OCI-LY7 (cell line): ENCODE results near the gene CACNA1B. TPM values are rescaled to one million over a fixed set of nuclear protein-coding genes. Genes with fewer than 3 reads are reported as not detected.

Source experiments
- BruUV-seq: library from RNA; stranded (reverse); fragments of 400-500 nt; replicated peaks from 2 replicates; lab custom pipeline; 2021; lab: Mats Ljungman, UMichigan
- CTCF ChIA-PET: fragments of 300-600 bp; sonication (Branson Sonifier 250); formaldehyde crosslinking; loops from one replicate; lab custom pipeline; 2022; ENCODE audit warnings: antibody characterized with exemption; ENCODE audit not compliant: unreplicated experiment; lab: Charles Lee
- POLR2A ChIA-PET: fragments of 300-600 bp; sonication (Branson Sonifier 250); formaldehyde crosslinking; loops from one replicate; lab custom pipeline; 2022; ENCODE audit warnings: antibody characterized with exemption; lab: Charles Lee
- DNase-seq: peaks from one replicate; pipeline ENCODE4 v3.0.0-alpha.2; 2015; ENCODE audit warnings: low spot score
- H2AFZ ChIP-seq: fragments of 200-600 bp; sonication (generic), shearing (Covaris generic); 2 replicates; pipeline ENCODE4 v1.6.1; 2014; ENCODE audit warnings: mild to moderate bottlenecking, antibody characterized with exemption, low read length, moderate library complexity
- H3K27ac ChIP-seq: fragments of 200-600 bp; sonication (generic); 2 replicates; pipeline ENCODE4 v1.5.1; 2014; ENCODE audit warnings: mixed run types, low read depth, mild to moderate bottlenecking, moderate library complexity, low read length, inconsistent platforms; ENCODE audit not compliant: poor library complexity, severe bottlenecking
- H3K36me3 ChIP-seq: fragments of 200-600 bp; sonication (generic); 2 replicates; pipeline ENCODE4 v1.6.1; 2014; ENCODE audit warnings: mild to moderate bottlenecking, antibody characterized with exemption, low read length, moderate library complexity, mixed read lengths; ENCODE audit not compliant: insufficient read depth
- H3K4me1 ChIP-seq: fragments of 200-600 bp; sonication (generic); 2 replicates; pipeline ENCODE4 v1.5.1; 2014; ENCODE audit warnings: mild to moderate bottlenecking, low read length; ENCODE audit not compliant: insufficient read depth, poor library complexity, severe bottlenecking
- H3K4me2 ChIP-seq: fragments of 200-600 bp; sonication (generic); 2 replicates; pipeline ENCODE4 v1.6.1; 2014; ENCODE audit warnings: mild to moderate bottlenecking, low read length
- H3K4me3 ChIP-seq: fragments of 200-600 bp; sonication (generic); 2 replicates; pipeline ENCODE4 v1.5.1; 2014; ENCODE audit warnings: mild to moderate bottlenecking, low read depth, low read length; ENCODE audit not compliant: poor library complexity, severe bottlenecking
- H3K79me2 ChIP-seq: fragments of 200-600 bp; sonication (generic); 2 replicates; pipeline ENCODE4 v1.6.1; 2016; ENCODE audit warnings: low read depth, mild to moderate bottlenecking, low read length, moderate library complexity, mixed read lengths; ENCODE audit not compliant: insufficient read depth
- H3K9me2 ChIP-seq: fragments of 200-600 bp; sonication (generic); 2 replicates; pipeline ENCODE4 v1.6.1; 2016; ENCODE audit warnings: mild to moderate bottlenecking, low read length, mixed read lengths; ENCODE audit not compliant: insufficient read depth
- H3K9me3 ChIP-seq: fragments of 200-600 bp; sonication (generic); 2 replicates; pipeline ENCODE4 v1.6.1; 2014; ENCODE audit warnings: mild to moderate bottlenecking, mixed run types, low read length, mixed read lengths
- H4K20me1 ChIP-seq: fragments of 200-600 bp; sonication (generic); 2 replicates; pipeline ENCODE4 v1.6.1; 2014; ENCODE audit warnings: mild to moderate bottlenecking, antibody characterized with exemption, low read length, moderate library complexity, mixed read lengths; ENCODE audit not compliant: insufficient read depth
- EZH2phosphoT487 ChIP-seq: fragments of 200-600 bp; sonication (generic); IDR thresholded peaks from 2 replicates; pipeline ENCODE4 v1.6.1; 2018; ENCODE audit warnings: low read depth, borderline replicate concordance, mild to moderate bottlenecking, mixed run types, antibody characterized with exemption, low read length, moderate library complexity, mixed read lengths
- intact Hi-C: fragments of 100-400 bp; cut with micrococcal nuclease; formaldehyde crosslinking; loops from one replicate; pipeline ENCODE4 v1.10.0; 2022; ENCODE audit not compliant: unreplicated experiment
- total RNA-seq, 2 experiments: library from RNA; depleted of rRNA in 1 of 2; stranded (reverse); fragments of >200 nt in 1 of 2; shearing (Covaris generic) in 1 of 2; gene quantifications; 2 replicates each; pipeline ENCODE4 v1.2.3, GENCODE V29; 2014 to 2022
- TF ChIP-seq, protein P1 (sequence below): fragments of 200-600 bp; sonication (generic); conservative IDR thresholded peaks from 2 replicates; pipeline ENCODE4 v1.5.1; 2014; ENCODE audit warnings: mild to moderate bottlenecking, antibody characterized with exemption, low read length, moderate library complexity, mixed read lengths

CACNA1B gene
- total RNA-seq, 2 experiments from 2014 or later: not detected

DNA sequence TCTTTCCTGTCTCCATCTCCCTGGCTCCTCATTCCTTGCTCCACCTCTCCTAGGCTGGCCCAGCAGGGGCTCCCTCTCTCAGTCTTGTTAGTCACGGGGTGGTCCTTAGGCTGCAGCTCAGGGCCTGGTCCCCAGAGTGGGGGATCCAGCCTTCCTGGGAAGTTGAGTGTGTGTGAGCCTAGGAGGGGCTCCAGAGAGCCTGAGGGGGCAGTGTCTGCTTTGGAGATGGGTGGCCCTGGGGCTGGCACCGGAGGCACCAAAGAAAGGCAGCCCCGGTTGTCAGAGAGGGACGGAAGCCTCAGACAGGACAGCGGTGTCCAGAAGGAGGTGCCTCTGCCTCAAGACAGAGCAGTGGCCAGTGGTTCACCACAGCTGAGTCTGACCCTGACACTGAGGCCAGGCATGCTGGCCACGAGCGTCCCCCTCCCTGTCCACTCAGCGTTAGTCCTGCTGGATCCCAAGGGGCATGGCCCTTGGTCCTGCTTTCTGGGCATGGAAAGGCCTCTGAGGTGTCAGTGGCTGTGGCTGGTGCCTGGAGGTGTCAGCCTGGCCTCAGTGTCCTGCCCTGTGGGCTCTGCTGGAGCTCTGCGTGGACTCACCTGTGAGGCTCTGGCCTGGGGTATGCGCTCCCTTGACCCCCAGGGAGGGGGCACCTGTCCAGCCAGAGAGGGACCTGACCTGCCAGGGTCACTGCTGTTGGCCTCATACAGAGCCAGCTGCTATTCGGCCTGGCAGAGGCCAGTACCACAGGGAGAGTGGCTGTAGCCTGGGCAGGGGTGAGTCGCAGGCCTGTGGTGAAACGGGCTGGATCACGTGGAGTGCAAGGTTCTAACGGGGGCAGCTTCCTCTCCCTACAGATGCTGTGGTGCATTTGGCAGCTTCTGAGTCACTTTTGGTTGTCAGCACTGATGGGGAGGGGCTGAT lies 130.6 kb downstream of the CACNA1B start:
- no peak overlapping the region for H2AFZ ChIP-seq
- no peaks in the 10 kb centered on the region for H3K9me3 ChIP-seq
- no peak overlapping the region for H3K4me2 ChIP-seq
- no TSS peak for BruUV-seq
- H4K20me1 ChIP-seq: no peaks in the 10 kb centered on the region
- ChIA-PET POLR2A (no interaction called here), CTCF (no interaction called here)
- no peak for TF ChIP-seq EZH2phosphoT487
- TF ChIP-seq, protein P1, sequence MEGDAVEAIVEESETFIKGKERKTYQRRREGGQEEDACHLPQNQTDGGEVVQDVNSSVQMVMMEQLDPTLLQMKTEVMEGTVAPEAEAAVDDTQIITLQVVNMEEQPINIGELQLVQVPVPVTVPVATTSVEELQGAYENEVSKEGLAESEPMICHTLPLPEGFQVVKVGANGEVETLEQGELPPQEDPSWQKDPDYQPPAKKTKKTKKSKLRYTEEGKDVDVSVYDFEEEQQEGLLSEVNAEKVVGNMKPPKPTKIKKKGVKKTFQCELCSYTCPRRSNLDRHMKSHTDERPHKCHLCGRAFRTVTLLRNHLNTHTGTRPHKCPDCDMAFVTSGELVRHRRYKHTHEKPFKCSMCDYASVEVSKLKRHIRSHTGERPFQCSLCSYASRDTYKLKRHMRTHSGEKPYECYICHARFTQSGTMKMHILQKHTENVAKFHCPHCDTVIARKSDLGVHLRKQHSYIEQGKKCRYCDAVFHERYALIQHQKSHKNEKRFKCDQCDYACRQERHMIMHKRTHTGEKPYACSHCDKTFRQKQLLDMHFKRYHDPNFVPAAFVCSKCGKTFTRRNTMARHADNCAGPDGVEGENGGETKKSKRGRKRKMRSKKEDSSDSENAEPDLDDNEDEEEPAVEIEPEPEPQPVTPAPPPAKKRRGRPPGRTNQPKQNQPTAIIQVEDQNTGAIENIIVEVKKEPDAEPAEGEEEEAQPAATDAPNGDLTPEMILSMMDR: no peak
- no peak overlapping the region for H3K4me3 ChIP-seq
- DNase-seq: no peak
- H3K9me2 ChIP-seq: no peaks in the 10 kb centered on the region
- intact Hi-C loops: no loop called here
- no peaks in the 10 kb centered on the region for H3K4me1 ChIP-seq
- H3K27ac ChIP-seq: no peak overlapping the region
- no peaks in the 10 kb centered on the region for H3K79me2 ChIP-seq
- no peaks in the 10 kb centered on the region for H3K36me3 ChIP-seq

DNA sequence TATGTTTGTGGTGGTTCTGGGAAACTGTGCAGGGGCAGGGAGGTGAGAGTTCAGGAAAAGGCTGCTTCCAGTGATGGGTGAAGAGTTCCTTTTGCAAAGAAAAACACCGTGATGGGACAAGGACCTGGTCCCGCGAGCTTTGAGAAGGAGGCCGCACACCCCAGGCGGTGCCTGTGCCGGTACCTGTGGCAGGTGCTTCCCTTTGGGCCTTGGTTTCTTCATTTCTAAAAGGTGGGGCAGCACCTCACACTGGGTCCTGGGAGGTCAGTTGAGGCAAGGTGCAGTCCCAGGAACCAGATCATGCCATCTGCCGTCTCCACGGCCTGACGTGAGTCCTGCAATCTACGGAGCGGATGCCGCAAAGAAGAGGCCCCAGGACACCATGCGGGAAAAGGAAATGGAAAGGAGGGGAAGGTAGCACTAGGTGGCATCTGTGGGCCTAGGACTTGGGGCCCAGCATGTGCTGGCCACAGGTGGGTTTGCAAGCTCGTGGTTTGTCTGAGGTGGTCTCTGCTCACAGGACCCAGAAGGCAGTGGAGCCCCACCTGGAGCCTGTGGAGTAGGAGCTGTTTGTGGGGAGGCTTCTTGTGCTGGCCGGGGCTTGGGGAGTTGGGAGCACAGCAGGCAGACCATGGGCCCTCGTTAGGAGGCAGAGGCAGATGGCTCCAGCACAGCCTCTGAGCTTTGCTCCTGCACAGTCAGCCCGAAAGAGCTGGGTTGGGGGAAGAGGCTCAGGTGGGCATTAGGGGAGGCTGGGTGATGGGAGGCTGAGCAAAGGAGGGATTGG lies 131.6 kb downstream of the CACNA1B start:
- no peak for DNase-seq
- no TSS peak for BruUV-seq
- Histone ChIP-seq H3K27ac (no peak overlapping the region), H4K20me1 (no peaks in the 10 kb centered on the region), H3K36me3 (no peaks in the 10 kb centered on the region), H3K4me2 (no peak overlapping the region), H3K79me2 (no peaks in the 10 kb centered on the region), H3K9me3 (no peaks in the 10 kb centered on the region), H2AFZ (no peak overlapping the region), H3K4me3 (no peak overlapping the region), H3K9me2 (no peaks in the 10 kb centered on the region), H3K4me1 (no peaks in the 10 kb centered on the region)
- TF ChIP-seq, protein P1: no peak
- TF ChIP-seq EZH2phosphoT487: no peak
- intact Hi-C loops: no loop called here
- CTCF ChIA-PET: no interaction called here
- POLR2A ChIA-PET: no interaction called here
